ENCODE measurements around the gene RASGRF2.

RASGRF2 gene

DNA sequence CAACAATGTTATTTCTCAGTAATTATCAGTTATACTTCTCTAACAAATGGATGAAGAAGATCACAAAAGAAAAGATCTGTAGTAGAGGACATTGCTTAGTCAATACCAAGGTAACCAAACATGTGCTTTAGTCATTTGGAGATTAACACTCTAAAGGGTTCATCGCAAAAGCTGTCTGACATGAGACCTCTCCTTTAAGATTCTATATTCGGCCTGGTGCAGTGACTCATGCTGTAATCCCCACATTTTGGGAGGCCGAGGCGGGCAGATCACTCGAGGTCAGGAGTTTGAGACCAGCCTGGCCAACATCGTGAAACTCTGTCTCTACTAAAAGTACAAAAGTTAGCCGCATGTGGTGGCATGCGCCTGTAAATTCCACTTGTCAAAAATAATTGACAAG lies 254.7 kb downstream of the RASGRF2 start:
- H3K4me3 ChIP-seq (ENCODE audit: low read depth, low read length), result no peak overlapping the region
- in situ Hi-C loops (cut with HindIII; ENCODE audit: low sequenced_read_pairs), result no loop called here
- no peak for DNase-seq (ENCODE audit: low read depth)
- no peak for TF ChIP-seq CTCF (IDR thresholded peaks at IDR 0.05; ENCODE audit: low read depth, low read length, missing control alignments)

DNA sequence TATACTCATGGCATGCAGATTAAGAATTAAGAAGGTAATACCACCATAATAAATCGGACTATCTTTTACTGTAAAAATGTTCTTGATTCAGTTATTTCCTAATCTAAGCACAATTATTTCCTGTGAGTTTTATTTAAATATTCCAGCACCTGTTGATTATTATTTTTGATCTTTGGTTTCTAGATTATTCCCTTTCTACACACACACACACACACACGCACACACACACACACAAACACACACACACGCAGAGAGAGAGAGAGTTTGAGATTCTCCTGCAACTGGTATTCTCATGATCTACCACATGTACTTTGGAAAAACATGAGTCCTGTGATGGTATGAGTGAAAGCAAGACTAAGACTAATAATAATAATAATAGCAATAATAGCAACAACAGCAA lies 256.0 kb downstream of the RASGRF2 start:
- no peak overlapping the region for H3K4me3 ChIP-seq (ENCODE audit: low read depth, low read length)
- in situ Hi-C loops (cut with HindIII; ENCODE audit: low sequenced_read_pairs), result no loop called here
- no peak for DNase-seq (ENCODE audit: low read depth)
- TF ChIP-seq CTCF (IDR thresholded peaks at IDR 0.05; ENCODE audit: low read depth, low read length, missing control alignments), result no peak

- DNase-seq (ENCODE audit: low read depth), result no peak
- no peak overlapping the region for H3K4me3 ChIP-seq (ENCODE audit: low read depth, low read length)
- TF ChIP-seq CTCF (IDR thresholded peaks at IDR 0.05; ENCODE audit: low read depth, low read length, missing control alignments), result no peak
- in situ Hi-C loops (cut with HindIII; ENCODE audit: low sequenced_read_pairs), result no loop called here
Measured at GRCh38 chr5:81219389-81219788, 259.2 kb downstream of the RASGRF2 start.

DNA sequence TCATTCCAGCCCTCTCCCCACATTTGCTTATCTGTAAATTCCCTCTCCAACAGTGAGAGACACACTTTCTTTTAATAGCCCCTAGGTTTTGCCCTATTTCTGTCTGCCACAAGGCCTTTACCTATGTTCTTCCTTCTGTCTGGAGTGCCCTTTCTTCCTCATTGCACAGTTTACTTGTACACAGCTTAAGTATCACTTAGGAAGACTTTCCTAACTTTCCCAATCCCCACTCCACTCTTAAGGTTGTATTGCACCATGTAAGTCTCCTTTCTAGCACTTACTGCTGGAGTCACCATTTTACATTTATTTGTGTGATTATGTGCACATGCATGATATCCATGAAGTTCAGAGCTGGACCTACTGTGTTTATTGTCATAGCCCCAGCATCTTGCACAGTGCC lies 262.1 kb downstream of the RASGRF2 start:
- in situ Hi-C loops (cut with HindIII; ENCODE audit: low sequenced_read_pairs), result no loop called here
- TF ChIP-seq CTCF (IDR thresholded peaks at IDR 0.05; ENCODE audit: low read depth, low read length, missing control alignments), result no peak

DNA sequence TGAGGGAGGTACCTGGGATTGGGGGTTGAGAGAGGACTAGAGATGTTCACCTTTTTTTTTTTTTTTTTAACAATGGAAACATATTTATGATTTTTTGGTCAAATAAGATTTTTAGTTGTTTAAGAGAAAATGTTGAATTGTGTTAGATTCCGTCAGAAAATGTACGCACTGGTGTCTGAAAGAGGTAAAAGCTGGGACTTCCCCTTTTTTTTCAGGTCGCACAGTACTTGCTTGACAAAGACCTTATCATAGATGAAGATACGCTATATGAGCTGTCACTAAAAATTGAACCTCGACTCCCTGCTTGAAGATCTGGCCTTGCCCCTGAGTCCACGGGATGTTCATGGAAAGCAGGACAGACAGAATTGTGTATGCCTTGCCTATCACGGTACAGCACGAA lies 265.3 kb downstream of the RASGRF2 start:
- no peak for TF ChIP-seq CTCF (IDR thresholded peaks at IDR 0.05; ENCODE audit: low read depth, low read length, missing control alignments)
- no peak overlapping the region for H3K4me3 ChIP-seq (ENCODE audit: low read depth, low read length)
- in situ Hi-C loops (cut with HindIII; ENCODE audit: low sequenced_read_pairs), result no loop called here
- no peak for DNase-seq (ENCODE audit: low read depth)

More for the DNA sequence above, 262.1 kb downstream of the RASGRF2 start:
- no peak for DNase-seq (ENCODE audit: low read depth)
- no peak overlapping the region for H3K4me3 ChIP-seq (ENCODE audit: low read depth, low read length)

GRCh38 chr5:81226286-81226685 lies 266.1 kb downstream of the RASGRF2 start:
- in situ Hi-C loops (cut with HindIII; ENCODE audit: low sequenced_read_pairs), result no loop called here

More at GRCh38 chr5:81226286-81226685, 266.1 kb downstream of the RASGRF2 start:
- no peak for DNase-seq (ENCODE audit: low read depth)
- H3K4me3 ChIP-seq (ENCODE audit: low read depth, low read length), result no peak overlapping the region
- TF ChIP-seq CTCF (IDR thresholded peaks at IDR 0.05; ENCODE audit: low read depth, low read length, missing control alignments), result no peak
